ENCODE results near the gene CHCHD6. TPM values are rescaled to one million over a fixed set of nuclear protein-coding genes. Genes with fewer than 3 reads are reported as not detected.

CHCHD6 gene
- polyA plus RNA-seq, 1 donor from 2014 or later = 102 TPM

DNA sequence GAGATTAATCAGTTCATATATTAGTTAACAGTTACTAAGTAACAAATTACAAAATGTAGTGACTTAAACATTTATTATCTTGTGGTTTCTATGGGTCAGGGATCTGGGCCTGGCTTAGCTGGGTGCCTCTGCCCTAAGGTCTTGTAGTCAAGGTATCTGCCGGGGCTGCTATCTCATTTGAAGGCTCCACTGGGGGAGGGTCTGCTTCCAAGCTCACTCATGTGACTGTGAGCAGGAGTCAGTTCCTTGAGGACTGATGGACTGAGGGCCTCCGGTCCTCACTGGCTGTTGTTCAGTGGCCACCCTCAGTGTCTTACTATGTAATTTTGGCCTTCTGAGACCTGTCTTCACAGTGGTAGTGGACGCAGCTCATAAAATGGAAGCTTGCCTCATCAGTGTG is 143.0 kb downstream of the CHCHD6 start:
- H3K36me3 ChIP-seq (ENCODE audit: insufficient read depth, low read length) = no peaks in the 10 kb centered on the region
- no peak overlapping the region for H3K9ac ChIP-seq (ENCODE audit: low read length)
- H3K4me3 ChIP-seq (ENCODE audit: low read length) = no peak overlapping the region
- H3K4me2 ChIP-seq (ENCODE audit: low read length) = no peak overlapping the region
- H3K9me2 ChIP-seq (ENCODE audit: insufficient read depth, low read length) = no peaks in the 10 kb centered on the region
- no peak overlapping the region for H2AFZ ChIP-seq (ENCODE audit: low read depth, low read length)
- no peaks in the 10 kb centered on the region for H3K27me3 ChIP-seq (ENCODE audit: insufficient read depth, low read depth, low read length)
- no peak for TF ChIP-seq MXI1 (conservative IDR thresholded peaks at IDR 0.05; ENCODE audit: poor library complexity, severe bottlenecking)
- TF ChIP-seq EP300 (conservative IDR thresholded peaks at IDR 0.05; ENCODE audit: poor library complexity, severe bottlenecking) = no peak
- TF ChIP-seq, protein P1, sequence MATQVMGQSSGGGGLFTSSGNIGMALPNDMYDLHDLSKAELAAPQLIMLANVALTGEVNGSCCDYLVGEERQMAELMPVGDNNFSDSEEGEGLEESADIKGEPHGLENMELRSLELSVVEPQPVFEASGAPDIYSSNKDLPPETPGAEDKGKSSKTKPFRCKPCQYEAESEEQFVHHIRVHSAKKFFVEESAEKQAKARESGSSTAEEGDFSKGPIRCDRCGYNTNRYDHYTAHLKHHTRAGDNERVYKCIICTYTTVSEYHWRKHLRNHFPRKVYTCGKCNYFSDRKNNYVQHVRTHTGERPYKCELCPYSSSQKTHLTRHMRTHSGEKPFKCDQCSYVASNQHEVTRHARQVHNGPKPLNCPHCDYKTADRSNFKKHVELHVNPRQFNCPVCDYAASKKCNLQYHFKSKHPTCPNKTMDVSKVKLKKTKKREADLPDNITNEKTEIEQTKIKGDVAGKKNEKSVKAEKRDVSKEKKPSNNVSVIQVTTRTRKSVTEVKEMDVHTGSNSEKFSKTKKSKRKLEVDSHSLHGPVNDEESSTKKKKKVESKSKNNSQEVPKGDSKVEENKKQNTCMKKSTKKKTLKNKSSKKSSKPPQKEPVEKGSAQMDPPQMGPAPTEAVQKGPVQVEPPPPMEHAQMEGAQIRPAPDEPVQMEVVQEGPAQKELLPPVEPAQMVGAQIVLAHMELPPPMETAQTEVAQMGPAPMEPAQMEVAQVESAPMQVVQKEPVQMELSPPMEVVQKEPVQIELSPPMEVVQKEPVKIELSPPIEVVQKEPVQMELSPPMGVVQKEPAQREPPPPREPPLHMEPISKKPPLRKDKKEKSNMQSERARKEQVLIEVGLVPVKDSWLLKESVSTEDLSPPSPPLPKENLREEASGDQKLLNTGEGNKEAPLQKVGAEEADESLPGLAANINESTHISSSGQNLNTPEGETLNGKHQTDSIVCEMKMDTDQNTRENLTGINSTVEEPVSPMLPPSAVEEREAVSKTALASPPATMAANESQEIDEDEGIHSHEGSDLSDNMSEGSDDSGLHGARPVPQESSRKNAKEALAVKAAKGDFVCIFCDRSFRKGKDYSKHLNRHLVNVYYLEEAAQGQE (IDR thresholded peaks at IDR 0.05; ENCODE audit: borderline replicate concordance) = no peak
- no peak for TF ChIP-seq POLR2AphosphoS5 (IDR thresholded peaks at IDR 0.05)
- no peaks in the 10 kb centered on the region for H3K79me2 ChIP-seq (replicated peaks; ENCODE audit: insufficient read depth, low read length)
- no peaks in the 10 kb centered on the region for H4K20me1 ChIP-seq (ENCODE audit: insufficient read depth)
- no peak overlapping the region for H3K27ac ChIP-seq (ENCODE audit: low read length)
- H3K9me3 ChIP-seq (ENCODE audit: low read length) = no peaks in the 10 kb centered on the region
- no peaks in the 10 kb centered on the region for H3F3A ChIP-seq (ENCODE audit: insufficient read depth, low read length, poor library complexity, severe bottlenecking)

DNA sequence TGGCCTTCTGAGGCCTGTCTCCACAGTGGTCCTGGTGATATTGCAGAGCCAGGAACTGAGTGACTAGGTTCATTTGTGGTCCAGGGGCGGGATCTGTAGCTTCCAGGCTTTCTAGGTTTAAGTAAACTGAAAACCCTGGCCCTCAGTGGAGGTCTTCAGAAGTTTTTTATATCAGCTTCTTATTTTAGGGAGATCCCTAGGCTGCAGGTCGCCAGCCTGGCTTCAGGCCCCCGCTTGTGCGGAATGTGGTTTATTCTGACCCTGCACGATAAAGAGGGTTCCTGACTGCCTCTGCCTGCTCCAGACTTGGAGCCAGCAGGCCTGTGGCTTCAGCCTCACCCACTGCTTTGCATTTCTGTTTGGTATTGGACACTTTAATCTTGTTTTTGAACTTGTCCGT is 145.0 kb downstream of the CHCHD6 start:
- Histone ChIP-seq H3K27ac (ENCODE audit: low read length) (no peak overlapping the region), H3K9ac (ENCODE audit: low read length) (no peak overlapping the region), H3K9me2 (ENCODE audit: insufficient read depth, low read length) (no peaks in the 10 kb centered on the region), H3K4me2 (ENCODE audit: low read length) (no peak overlapping the region), H3K27me3 (ENCODE audit: insufficient read depth, low read depth, low read length) (no peaks in the 10 kb centered on the region), H3F3A (ENCODE audit: insufficient read depth, low read length, poor library complexity, severe bottlenecking) (no peaks in the 10 kb centered on the region), H3K4me3 (ENCODE audit: low read length) (no peak overlapping the region), H3K36me3 (ENCODE audit: insufficient read depth, low read length) (no peaks in the 10 kb centered on the region), H4K20me1 (ENCODE audit: insufficient read depth) (no peaks in the 10 kb centered on the region), H3K79me2 (replicated peaks; ENCODE audit: insufficient read depth, low read length) (no peaks in the 10 kb centered on the region), H2AFZ (ENCODE audit: low read depth, low read length) (no peak overlapping the region), H3K9me3 (ENCODE audit: low read length) (no peaks in the 10 kb centered on the region)
- TF ChIP-seq MXI1 (conservative IDR thresholded peaks at IDR 0.05; ENCODE audit: poor library complexity, severe bottlenecking) (no peak), EP300 (conservative IDR thresholded peaks at IDR 0.05; ENCODE audit: poor library complexity, severe bottlenecking) (no peak), RAD21 (conservative IDR thresholded peaks at IDR 0.05) (no peak), TAF1 (IDR thresholded peaks at IDR 0.05; ENCODE audit: low read depth) (no peak), SMC3 (conservative IDR thresholded peaks at IDR 0.05; ENCODE audit: poor library complexity) (no peak), EZH2 (IDR thresholded peaks at IDR 0.05; ENCODE audit: borderline replicate concordance, insufficient read depth, low read length, poor library complexity, severe bottlenecking) (no peak), POLR2AphosphoS5 (IDR thresholded peaks at IDR 0.05) (no peak)
- TF ChIP-seq, protein P2, sequence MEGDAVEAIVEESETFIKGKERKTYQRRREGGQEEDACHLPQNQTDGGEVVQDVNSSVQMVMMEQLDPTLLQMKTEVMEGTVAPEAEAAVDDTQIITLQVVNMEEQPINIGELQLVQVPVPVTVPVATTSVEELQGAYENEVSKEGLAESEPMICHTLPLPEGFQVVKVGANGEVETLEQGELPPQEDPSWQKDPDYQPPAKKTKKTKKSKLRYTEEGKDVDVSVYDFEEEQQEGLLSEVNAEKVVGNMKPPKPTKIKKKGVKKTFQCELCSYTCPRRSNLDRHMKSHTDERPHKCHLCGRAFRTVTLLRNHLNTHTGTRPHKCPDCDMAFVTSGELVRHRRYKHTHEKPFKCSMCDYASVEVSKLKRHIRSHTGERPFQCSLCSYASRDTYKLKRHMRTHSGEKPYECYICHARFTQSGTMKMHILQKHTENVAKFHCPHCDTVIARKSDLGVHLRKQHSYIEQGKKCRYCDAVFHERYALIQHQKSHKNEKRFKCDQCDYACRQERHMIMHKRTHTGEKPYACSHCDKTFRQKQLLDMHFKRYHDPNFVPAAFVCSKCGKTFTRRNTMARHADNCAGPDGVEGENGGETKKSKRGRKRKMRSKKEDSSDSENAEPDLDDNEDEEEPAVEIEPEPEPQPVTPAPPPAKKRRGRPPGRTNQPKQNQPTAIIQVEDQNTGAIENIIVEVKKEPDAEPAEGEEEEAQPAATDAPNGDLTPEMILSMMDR (IDR thresholded peaks at IDR 0.05; ENCODE audit: poor library complexity, severe bottlenecking) = no peak
- TF ChIP-seq, protein P1 (IDR thresholded peaks at IDR 0.05; ENCODE audit: borderline replicate concordance) = no peak

All from neural cell (in vitro differentiated cells).